GM18861 (cell line): ENCODE measurements around the gene TUBA3D.
"Not testable (repeated sequence)": the region's sequence is repeated elsewhere in the genome, so short reads cannot be mapped to it uniquely, and the experiment has no call there.

Source experiments
- ATAC-seq: cut with Tn5 transposase; IDR thresholded peaks from one replicate; pipeline ENCODE4 v1.9.1; 2021; ENCODE audit not compliant: unreplicated experiment

The TUBA3D gene

GRCh38 chr2:131483981-131484820 lies 8.3 kb downstream of the TUBA3D start:
- not testable (repeated sequence) for ATAC-seq

GRCh38 chr2:131484906-131485460 lies 9.1 kb downstream of the TUBA3D start:
- not testable (repeated sequence) for ATAC-seq

- ATAC-seq, result not testable (repeated sequence)
These were observed 10.4 kb downstream of the TUBA3D start for GRCh38 chr2:131486201-131486902.

- ATAC-seq, result no peak
These were observed 12.6 kb downstream of the TUBA3D start for GRCh38 chr2:131488306-131489205.

- not testable (repeated sequence) for ATAC-seq
These were observed 14.9 kb downstream of the TUBA3D start for GRCh38 chr2:131490616-131491468.

- ATAC-seq, result not testable (repeated sequence)
These were observed 15.5 kb downstream of the TUBA3D start for GRCh38 chr2:131491469-131491836.

GRCh38 chr2:131492015-131492417 lies 16.1 kb downstream of the TUBA3D start, which contains the start of gene MZT2A:
TSS of gene MZT2A (minus strand) at chr2:131492397. CDS start at chr2:131492376, 21 bp downstream.
- ATAC-seq, result peak; percentile 1

GRCh38 chr2:131492418-131493198 lies 16.7 kb downstream of the TUBA3D start:
- peak; percentile 59 for ATAC-seq

- ATAC-seq, result peak; percentile 12
These were observed 17.5 kb downstream of the TUBA3D start for GRCh38 chr2:131493199-131493968.

GRCh38 chr2:131495506-131495905 lies 19.6 kb downstream of the TUBA3D start:
- not testable (repeated sequence) for ATAC-seq

GRCh38 chr2:131498321-131498973 lies 22.5 kb downstream of the TUBA3D start:
- ATAC-seq, result peak; percentile 85

GRCh38 chr2:131503587-131503986 lies 27.7 kb downstream of the TUBA3D start:
- ATAC-seq, result not testable (repeated sequence)

- not testable (repeated sequence) for ATAC-seq
These were observed 28.3 kb downstream of the TUBA3D start for GRCh38 chr2:131504082-131504750.

- ATAC-seq, result no peak
These were observed 33.7 kb downstream of the TUBA3D start for GRCh38 chr2:131509615-131510014.

- ATAC-seq, result not testable (repeated sequence)
These were observed 35.5 kb downstream of the TUBA3D start for GRCh38 chr2:131511291-131511968.
